ENCODE measurements around the gene IL20.

GRCh38 chr1:206867716-206868115, 2.3 kb downstream of the IL20 start:
- TF ChIP-seq CTCF (IDR thresholded peaks at IDR 0.05) (no peak), MAX (IDR thresholded peaks at IDR 0.05) (no peak), USF2 (IDR thresholded peaks at IDR 0.05) (no peak), MAZ (IDR thresholded peaks at IDR 0.05; ENCODE audit: borderline replicate concordance, low read depth, low read length) (no peak), POLR2A (IDR thresholded peaks at IDR 0.05; ENCODE audit: low read length) (no peak), CEBPB (IDR thresholded peaks at IDR 0.05) (no peak), CHD4 (IDR thresholded peaks at IDR 0.05; ENCODE audit: borderline replicate concordance) (no peak), JUNB (IDR thresholded peaks at IDR 0.05) (no peak), KDM1A (IDR thresholded peaks at IDR 0.05; ENCODE audit: low read depth) (no peak), JUN (IDR thresholded peaks at IDR 0.05) (no peak), RCOR1 (IDR thresholded peaks at IDR 0.05; ENCODE audit: low read depth, low read length) (no peak), SMC3 (IDR thresholded peaks at IDR 0.05) (no peak), E2F6 (IDR thresholded peaks at IDR 0.05; ENCODE audit: borderline replicate concordance, low read depth) (no peak)
